HUDEP-2 (cell line): ENCODE measurements around the gene CC2D1A.

Experiments
- DNase-seq, 76 experiments: peaks; one replicate each; lab custom pipeline; 2025; ENCODE audit not compliant: unreplicated experiment in 76 of 76; lab: John Stamatoyannopoulos, UW

CC2D1A gene

DNA sequence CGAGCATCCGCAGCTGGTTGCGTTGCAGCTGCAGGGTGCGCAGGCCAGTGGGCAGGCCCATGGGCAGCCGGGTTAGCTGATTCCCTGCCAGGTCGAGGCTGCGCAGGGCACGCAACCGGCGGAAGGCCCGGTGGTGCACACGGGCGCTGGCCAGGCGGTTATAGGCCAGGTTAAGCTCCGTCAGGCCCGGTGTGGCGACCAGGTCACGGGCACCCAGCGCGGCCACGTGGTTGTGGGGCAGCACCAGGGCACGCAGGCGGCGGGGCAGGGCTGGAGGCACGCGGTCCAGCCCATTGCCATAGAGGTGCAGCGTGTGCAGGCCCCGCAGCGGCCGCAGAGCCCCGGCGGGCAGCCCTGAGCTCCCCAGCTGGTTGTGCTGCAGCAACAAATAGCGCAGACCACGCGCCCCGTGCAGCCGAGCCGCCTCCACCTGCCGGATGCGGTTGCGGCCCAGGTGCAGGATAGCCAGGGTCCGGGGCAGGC, 27.0 kb downstream of the CC2D1A start:
- no peak for DNase-seq

DNA sequence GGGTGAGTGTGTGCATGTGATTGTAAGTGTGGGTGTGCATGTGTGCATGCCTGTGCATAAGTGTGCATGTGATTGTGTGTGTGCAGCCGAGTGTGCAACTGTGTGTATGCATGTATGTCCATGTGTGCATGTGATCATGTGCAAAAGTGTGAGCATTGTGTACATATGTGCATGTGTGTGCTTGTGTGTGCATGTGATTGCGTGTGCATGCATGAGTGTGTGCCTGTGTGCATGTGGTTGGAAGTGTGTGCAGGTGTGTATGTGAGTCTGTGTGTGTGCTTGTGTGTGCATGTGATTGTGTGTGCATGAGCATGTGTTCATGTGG, 28.7 kb downstream of the CC2D1A start:
- no peak for DNase-seq

DNA sequence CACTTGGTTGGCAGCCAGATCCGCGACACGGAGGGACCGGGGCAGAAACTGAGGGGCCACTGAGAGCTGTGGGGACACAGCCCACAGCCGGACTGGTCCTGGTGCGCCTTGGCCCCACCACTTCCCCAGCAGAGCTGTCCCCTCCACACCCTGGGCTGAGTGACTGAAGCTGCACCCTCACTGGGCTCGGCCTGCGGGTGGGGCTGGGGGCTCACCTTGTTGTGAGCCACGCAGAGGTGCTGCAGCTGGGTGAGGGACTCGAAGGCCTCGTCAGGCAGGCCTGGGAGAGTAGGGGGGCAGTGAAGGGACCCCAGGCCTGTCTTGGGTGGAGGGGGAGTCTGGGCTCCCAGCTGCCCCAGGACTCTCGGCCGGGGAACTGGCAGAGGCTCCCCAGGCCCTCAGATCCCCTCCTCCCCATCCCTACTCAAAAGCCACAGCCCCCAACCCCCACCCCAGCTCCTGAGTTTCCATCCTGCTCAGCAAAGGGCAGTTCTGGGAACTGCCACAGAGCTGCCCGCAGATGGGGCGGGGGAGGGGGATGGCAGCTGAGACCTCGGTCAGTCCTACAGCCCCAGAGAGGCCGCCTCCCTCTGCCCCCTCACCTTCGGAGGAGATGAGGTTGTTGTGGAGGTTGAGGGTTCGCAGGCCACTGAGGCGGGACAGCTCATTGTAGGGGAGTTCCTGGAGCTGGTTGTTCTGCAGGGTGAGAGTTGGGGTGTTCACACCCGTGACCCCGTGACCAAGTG, 29.9 kb downstream of the CC2D1A start:
- no peak for DNase-seq

DNA sequence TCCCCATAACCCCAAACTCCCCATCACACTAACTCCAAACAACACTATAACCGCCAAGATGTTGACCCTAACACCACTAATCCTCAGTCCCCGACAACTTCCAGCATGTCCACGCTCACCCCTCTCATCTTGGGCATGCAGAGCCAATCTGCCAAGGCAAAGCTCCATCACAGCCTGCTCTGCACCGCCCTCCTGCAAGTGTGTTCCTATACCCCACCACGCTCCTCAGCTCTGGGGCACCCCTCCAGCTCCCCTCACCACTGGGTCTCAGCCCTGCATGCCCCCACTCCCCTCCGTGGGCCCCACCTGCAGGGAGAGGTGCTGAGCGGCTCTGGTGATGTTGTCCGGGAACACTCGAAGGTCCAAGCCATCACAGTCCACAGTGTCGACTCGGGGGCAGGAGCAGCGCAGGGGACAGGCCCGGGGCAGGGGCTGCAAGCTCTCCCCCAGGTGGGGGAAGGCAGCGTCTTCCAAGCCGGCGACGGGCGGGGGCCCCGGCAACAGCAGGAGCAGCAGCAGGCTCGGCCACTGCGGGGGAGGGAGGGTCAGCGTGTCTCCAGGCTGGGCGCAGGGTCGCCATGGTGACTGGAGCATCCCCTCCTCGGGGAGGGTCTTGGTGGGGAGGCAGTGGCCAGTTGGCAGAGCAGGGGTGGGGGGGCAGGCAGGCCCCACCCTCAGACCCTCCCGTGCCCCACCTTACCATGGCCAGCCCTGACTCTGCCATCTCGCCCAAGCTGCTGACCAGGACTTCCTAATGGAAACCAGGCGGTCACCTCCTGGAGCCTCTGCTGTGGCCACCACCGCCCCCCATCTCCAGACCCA, 31.7 kb downstream of the CC2D1A start:
- no peak for DNase-seq

DNA sequence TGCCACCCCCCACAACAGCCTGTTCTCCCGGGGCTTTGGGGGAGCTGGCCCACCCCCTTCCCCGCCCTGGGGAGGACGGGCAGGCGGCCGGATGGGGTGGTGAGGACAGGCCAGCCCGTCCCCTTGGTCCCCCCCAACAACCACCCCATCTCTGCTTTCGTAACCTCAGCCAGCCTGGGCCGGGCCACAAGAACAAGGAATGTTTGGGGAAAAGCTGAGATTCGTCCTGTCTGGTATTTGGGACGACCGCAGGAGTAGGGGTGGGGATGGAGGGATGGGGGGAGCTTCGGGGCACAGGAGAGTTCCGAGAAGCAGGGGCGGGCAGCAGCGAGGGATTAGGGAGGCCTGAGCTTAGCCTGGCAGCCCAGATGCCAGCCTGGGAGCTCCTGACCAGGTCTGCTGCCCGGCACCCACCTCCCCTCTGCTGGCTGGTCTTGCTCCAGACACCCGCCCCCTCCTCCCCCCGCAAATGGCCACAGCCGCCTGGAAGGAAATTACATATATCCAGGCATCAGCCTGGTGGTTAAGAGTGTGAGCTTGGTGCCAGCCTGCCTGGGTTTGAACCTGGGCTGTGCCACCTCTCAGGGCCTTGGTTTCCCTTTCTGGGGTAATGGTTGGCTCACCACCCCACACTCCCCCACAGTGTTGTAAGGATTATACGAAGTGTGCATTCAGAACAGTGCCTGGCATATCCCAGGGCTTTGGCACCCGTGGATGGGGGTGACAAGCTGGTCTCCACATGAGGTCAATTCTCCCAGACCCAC, 32.5 kb downstream of the CC2D1A start, which contains the start of gene PODNL1:
PODNL1 (minus strand) TSS at position 117 of the 764 bp plus-strand sequence. CDS start 236 bp downstream, outside the sequence.
- DNase-seq: no peak

DNA sequence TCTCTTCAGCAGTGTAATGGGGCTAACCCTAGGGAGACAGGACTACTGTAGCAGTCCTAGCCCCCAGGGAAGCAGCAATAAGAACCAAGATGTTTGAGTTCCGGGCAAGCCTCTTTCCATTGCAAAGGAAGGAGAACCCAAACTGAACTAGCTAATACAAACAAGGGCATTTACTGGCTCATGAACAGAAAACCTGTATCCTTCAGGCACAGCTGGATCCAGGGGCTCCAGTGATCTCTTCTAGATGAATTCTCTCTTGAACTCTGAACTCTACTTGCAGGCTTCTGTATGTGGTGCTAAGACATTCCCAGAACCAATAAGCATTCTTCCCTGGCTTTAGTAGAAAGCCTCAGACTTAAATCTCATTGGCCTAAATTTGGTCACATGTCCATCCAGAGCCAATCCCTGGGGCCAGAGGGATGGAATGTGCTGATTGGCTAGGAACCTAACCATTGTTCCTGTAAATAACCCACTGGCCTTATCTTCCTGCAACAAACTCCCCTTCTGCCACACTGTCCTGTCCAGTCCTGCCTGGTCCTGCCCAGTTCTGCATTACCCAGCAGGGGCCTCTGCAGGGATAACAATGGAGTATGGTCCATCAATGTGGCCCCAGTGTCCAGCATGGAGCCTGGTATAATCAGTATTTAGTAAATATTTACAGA, 36.2 kb downstream of the CC2D1A start:
- peak in 1 of 76 experiments; percentile 11 for DNase-seq

DNA sequence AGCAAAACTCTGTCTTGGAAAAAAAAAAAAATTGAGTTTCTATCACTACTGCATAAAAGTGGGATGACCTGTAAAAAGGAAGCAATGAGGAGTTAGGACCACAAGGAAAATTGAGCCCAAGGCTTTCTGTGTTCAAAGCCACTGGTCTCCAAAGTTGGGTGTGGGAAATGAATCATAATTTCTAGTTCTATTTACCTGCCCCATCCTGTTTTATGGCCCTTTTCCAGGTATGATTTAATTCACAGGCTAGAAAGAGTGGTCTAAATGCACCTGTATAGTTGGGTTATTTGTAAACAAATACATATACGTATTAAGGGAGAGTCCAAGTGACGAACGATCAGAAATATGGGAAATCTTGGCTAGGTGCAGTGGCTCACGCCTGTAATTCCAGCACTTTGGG, 40.4 kb downstream of the CC2D1A start:
- no peak for DNase-seq

DNA sequence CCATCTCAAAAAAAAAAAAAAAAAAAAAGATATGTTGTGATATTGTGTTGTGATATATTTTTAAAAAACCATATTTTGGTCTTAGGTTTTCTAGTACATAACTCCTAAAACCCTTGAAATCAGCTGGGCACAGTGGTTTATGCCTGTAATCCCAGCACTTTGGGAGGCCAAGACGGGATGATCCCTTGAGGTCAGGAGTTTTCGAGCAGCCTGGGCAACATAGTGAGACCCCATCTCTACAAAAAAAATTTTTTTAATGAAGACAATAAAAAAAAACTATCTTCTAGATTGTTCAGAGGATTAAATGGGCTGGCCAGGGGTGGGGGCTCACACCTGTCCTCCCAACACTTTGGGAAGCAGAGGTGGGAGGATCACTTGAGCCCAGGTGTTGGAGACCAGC, 45.0 kb downstream of the CC2D1A start:
- no peak for DNase-seq

DNA sequence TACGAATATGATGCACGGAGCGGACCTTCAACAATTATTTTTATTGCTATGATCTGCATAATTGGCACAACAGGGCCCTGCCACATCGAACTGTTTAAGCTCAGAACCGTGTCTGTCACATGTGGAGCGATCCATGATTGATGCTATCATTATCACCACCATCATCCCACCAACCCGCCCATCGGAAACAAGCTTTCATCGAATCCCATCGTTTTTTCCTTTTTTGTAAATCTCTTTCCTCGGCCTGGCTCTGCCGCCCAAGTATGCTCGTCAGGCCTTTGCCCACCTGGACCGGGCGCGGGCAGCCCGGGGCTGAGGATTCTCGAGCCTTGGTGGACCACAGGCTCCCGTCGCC, 45.8 kb downstream of the CC2D1A start:
- DNase-seq: no peak

DNA sequence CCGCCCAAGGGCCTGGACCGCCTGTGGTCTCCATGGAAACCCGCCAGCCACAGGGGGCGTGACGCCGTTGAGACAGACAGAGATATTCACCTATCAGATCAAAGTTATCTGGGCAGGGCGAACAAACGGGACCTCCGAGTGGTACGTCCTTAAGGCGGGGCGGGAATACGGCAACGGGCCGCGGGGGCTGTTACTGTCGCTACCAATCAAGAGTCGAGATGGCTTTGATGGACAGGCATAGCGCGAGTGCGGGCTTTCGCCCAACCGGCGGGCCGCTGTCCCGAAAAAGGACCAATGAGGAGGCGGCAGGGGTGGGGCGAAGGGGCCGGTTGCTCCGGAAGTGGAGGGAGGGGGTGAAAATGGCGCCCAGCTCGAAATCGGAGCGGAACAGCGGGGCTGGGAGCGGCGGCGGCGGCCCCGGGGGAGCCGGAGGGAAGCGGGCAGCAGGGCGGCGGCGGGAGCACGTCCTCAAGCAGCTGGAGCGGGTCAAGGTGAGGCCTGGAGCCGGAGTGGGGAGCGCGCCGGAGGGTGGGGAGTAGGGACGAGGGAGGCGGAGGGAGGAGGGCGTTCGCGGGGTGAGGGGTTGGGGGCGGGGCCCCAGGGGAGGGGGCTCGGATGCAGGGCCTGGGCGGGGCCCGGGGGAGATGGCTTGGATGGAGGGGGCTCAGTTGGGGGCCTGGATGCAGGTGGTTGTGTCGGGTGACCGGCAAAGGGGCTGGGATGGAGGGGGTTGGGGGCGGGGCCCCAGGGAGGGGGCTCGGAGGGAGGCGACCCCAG, 46.3 kb downstream of the CC2D1A start, which contains the start of gene DCAF15:
DCAF15 (plus strand) TSS at position 356 of the 777 bp plus-strand sequence; CDS start at position 360, 4 bp downstream.
- DNase-seq: peak; percentile 79 to 100 (median 100)

DNA sequence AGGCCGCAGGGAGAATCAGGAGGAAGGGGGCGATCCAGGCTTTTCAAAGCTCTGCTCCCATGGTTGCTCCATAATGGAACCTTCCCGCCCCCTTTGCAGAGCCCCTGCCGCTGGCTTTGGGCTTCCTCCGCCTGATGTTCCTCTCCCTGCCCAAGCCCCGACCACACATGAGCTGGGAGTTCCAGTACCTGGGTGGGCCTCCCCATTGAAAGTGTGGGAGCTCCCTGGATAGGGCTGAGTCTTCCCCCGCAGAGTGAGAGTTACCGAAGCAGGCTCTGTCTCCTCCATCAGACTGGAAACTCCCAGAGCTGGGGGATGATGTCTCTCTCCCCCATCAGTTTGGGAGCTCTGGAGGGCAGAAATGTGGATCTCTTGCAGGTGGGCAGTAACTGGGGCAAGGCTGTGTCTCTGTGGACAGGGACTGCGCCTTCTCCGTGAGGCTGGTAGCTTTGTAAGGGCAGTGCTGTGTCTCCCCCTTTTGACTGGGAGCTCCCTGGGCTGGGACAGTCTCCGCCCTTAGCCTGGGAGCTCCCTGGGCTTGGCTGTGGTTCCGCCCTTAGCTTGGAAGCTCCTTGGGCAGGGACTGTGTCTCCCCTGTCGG, 47.0 kb downstream of the CC2D1A start:
- DNase-seq: peak in 70 of 76 experiments; percentile 36 to 86 (median 68)

DNA sequence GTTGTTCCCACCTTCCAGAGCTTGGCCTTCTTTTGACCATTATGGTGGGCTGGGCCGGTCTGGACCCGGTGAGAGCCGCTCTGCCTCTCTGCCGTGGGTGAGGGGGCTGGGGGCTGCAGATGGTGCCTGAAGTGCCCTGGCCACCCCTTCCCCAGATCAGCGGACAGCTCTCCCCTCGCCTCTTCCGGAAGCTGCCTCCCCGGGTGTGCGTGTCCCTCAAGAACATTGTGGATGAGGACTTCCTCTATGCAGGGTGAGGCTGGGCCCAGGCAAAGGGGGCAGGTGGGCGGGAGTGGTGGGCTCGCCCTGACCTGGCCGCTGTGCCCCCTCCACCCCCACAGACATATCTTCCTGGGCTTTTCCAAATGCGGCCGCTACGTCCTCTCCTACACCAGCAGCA, 48.2 kb downstream of the CC2D1A start:
- DNase-seq: no peak

DNA sequence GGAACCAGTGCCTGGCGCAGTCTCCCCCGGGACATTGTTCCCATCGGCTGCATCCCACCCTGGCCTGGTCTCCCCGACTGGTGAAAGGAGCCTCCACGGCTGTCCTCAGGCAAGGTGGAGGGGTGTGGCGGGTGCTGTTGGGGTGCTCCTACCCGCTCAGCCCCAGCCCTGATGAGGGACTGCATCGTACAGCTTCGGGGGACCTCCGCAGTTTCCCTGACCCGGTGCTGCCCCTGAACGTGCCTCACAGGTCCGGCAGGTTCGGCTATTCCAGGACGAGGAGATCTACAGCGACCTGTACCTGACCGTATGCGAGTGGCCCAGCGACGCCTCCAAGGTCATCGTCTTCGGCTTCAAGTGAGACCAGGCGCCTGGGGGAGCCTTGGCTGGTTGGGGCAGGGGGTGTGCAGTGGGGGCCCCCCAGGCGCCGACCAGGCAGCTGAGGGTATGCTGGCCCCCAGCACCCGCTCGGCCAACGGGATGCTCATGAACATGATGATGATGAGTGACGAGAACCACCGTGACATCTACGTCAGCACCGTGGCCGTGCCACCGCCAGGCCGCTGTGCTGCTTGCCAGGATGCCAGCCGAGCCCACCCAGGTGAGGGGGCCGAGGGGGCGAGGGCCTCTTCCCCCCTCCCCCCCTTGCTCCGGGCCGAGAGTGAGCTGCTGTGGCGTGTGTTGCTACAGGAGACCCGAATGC, 49.8 kb downstream of the CC2D1A start:
- DNase-seq: no peak

DNA sequence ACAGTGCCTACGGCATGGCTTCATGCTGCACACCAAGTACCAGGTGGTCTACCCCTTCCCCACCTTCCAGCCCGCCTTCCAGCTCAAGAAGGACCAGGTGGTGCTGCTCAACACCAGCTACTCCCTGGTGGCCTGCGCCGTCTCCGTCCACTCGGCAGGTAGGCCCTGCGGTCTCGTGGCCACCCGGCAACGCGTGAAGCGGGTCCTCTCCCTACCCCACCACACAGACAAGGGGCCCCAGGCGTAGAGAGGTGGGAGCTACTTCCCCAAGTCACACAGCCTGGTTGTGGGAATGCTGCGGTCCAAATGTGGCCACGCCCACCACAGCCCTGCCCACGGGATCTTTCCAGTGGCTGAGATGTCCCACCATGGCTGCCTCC, 50.4 kb downstream of the CC2D1A start:
- DNase-seq: peak in 1 of 76 experiments; percentile 34

DNA sequence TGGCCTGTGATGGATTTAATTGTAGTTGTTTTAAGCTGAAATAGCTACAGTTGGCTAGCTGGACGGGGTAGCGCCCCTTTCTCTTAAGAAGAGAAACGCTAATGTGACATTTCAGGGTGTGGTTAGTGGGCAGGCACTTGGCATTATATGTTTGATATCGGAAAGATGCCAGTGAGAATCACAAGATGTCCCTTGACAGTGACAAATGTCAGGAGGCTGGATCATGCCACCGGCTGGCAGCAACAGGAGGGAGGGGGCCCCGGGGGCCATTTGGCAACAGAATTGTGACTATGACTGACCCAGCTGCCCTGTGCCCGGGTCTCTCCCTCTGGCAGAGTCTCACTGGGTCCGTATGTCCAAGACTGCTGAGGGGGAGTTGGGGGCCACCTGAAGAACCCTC, 51.0 kb downstream of the CC2D1A start:
- DNase-seq: peak in 72 of 76 experiments; percentile 32 to 96 (median 73)

DNA sequence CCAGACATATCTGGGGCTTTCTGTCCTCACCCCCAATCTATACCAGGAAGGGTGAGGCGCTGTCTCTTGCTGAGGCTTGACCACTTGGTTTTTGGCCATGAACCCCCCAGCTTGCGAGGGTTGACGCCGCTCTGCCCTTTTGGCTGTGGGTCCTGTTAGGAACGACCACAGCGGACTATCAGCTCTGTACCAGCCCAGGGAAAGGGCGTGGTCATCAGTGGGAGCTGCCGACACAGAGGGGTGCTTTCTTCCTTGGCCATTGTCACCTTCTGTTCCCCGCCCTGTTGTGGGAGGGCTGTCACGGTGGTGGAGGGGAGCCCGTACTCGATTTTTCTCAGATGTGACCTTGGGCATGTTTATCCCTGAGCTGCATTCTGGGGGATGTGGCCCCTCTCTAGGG, 52.0 kb downstream of the CC2D1A start:
- DNase-seq: peak in 74 of 76 experiments; percentile 59 to 96 (median 88)

DNA sequence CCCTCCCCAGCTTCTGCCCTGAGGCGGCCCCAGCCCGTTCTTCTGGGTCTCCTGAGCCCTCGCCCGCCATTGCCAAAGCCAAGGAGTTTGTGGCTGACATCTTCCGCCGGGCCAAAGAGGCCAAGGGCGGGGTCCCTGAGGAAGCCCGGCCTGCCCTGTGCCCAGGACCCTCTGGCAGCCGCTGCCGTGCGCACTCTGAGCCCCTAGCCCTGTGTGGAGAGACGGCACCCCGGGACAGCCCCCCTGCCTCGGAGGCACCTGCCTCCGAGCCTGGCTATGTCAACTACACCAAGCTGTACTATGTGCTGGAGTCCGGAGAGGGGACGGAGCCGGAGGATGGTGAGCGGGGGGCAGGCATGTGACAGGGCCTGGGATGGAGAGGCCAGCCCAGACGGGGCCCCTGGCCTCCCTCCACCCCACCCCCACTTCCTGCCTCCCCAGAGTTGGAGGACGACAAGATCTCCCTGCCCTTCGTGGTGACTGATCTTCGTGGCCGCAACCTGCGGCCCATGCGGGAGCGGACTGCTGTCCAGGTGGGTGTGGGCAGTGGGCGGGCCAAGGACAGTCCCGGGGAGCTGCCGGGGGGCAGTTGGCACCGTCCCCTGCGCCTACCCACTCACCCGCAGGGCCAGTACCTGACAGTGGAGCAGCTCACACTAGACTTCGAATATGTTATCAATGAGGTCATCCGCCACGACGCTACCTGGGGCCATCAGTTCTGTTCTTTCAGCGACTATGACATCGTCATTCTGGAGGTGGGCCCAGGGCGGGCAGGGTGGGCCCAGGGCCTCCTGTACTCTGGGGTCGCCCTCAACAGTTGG, 53.4 kb downstream of the CC2D1A start:
- no peak for DNase-seq
